PC-9 (cell line): ENCODE results near the gene TMPRSS5. TPM values are rescaled to one million over a fixed set of nuclear protein-coding genes. Genes with fewer than 3 reads are reported as not detected.

Experiments used
- BruUV-seq: library from RNA; stranded (reverse); fragments of 400-500 nt; replicated peaks from 2 replicates; lab custom pipeline; 2021; lab: Mats Ljungman, UMichigan
- CTCF ChIA-PET: fragments of 300-600 bp; sonication (Branson Sonifier 250); formaldehyde crosslinking; loops from one replicate; lab custom pipeline; 2022; ENCODE audit warnings: antibody characterized with exemption; lab: Charles Lee
- POLR2A ChIA-PET: fragments of 300-600 bp; sonication (Branson Sonifier 250); formaldehyde crosslinking; loops from one replicate; lab custom pipeline; 2022; ENCODE audit warnings: antibody characterized with exemption; ENCODE audit not compliant: unreplicated experiment; lab: Charles Lee
- DNase-seq, 2 experiments: peaks; one replicate each; pipeline versions ENCODE4 v3.0.0 to v3.0.0-alpha.2; 2015 to 2022; ENCODE audit warnings: mixed read lengths in 1 of 2
- H2AFZ ChIP-seq: fragments of 200-600 bp; sonication (generic); 2 replicates; pipeline ENCODE4 v1.8.1; 2017; ENCODE audit warnings: antibody characterized with exemption
- H3F3A ChIP-seq: fragments of 200-600 bp; sonication (generic); 2 replicates; pipeline ENCODE4 v1.8.1; 2017; ENCODE audit warnings: antibody characterized with exemption, mild to moderate bottlenecking, low read depth; ENCODE audit not compliant: insufficient read depth
- H3K27ac ChIP-seq: fragments of 200-600 bp; sonication (generic); 2 replicates; pipeline ENCODE4 v1.6.1; 2016; ENCODE audit warnings: mixed run types
- H3K27me3 ChIP-seq: fragments of 200-600 bp; sonication (generic); 2 replicates; pipeline ENCODE4 v1.6.1; 2016; ENCODE audit warnings: low read depth, mixed run types; ENCODE audit not compliant: insufficient read depth
- H3K36me3 ChIP-seq: fragments of 200-600 bp; sonication (generic); 2 replicates; pipeline ENCODE4 v1.6.1; 2016; ENCODE audit warnings: low read depth, mixed run types
- H3K4me1 ChIP-seq: fragments of 200-600 bp; sonication (generic); replicated peaks from 2 replicates; pipeline ENCODE4 v1.6.1; 2016; ENCODE audit warnings: mixed run types; ENCODE audit not compliant: insufficient read depth
- H3K4me2 ChIP-seq: fragments of 200-600 bp; sonication (generic); 2 replicates; pipeline ENCODE4 v1.6.1; 2017; ENCODE audit warnings: mixed run types
- H3K4me3 ChIP-seq: fragments of 200-600 bp; sonication (generic); 2 replicates; pipeline ENCODE4 v1.6.1; 2016; ENCODE audit warnings: mixed run types
- H3K79me2 ChIP-seq: fragments of 200-600 bp; sonication (generic); 2 replicates; pipeline ENCODE4 v1.6.1; 2017; ENCODE audit warnings: low read depth, mixed run types
- H3K9me2 ChIP-seq: fragments of 200-600 bp; sonication (generic); 2 replicates; pipeline ENCODE4 v1.8.1; 2017; ENCODE audit warnings: mild to moderate bottlenecking; ENCODE audit not compliant: insufficient read depth
- H3K9me3 ChIP-seq: fragments of 200-600 bp; sonication (generic); 2 replicates; pipeline ENCODE4 v1.8.1; 2016; ENCODE audit warnings: low read depth; ENCODE audit not compliant: insufficient read depth
- H4K20me1 ChIP-seq: fragments of 200-600 bp; sonication (generic); 2 replicates; pipeline ENCODE4 v1.8.1; 2017; ENCODE audit not compliant: insufficient read depth
- EZH2 ChIP-seq: fragments of 200-600 bp; sonication (generic); IDR thresholded peaks from 2 replicates; pipeline ENCODE4 v1.8.0; 2017; ENCODE audit warnings: antibody characterized with exemption, low read depth
- intact Hi-C: fragments of 100-400 bp; cut with micrococcal nuclease; formaldehyde crosslinking; loops from one replicate; pipeline ENCODE4 v1.10.0; 2022; ENCODE audit not compliant: unreplicated experiment
- total RNA-seq: library from RNA; stranded (reverse); gene quantifications from 2 replicates; pipeline ENCODE4 v1.2.3, GENCODE V29; 2021
- TF ChIP-seq, protein P1 (sequence below): fragments of 200-600 bp; sonication (generic); conservative IDR thresholded peaks from 2 replicates; pipeline ENCODE4 v1.6.1; 2017; ENCODE audit warnings: mixed run types, antibody characterized with exemption, mild to moderate bottlenecking, moderate library complexity

Gene TMPRSS5
- total RNA-seq, 1 experiment from 2014 or later = 0.83 TPM

DNA sequence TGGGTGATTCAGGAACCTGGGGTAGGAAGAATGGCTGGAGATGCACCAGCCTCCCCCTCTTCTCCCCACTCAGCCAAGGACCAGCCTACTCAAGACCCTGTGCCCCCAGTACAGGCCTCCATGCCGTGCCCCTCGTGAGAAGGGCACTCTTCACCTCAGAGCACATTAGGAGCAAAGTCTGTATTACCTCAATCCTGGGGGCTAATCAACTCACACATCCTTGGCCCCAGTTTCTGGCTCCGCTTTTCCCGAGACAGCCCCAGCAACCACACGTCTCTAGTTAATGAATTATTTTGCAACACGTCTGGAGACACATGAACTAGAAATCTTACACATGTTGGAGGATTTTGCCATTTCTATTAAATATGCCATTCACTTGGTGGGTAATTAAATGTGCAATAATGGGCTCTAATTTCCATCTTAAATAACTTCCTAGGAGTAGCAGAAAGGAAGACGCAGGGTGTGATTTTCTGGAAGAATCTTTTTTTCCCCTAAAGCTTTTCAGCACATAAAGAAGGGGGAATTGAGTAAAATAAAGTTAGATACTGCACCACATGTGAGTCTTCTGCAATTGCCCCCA lies 63.0 kb downstream of the TMPRSS5 start:
- CTCF ChIA-PET = no interaction called here

DNA sequence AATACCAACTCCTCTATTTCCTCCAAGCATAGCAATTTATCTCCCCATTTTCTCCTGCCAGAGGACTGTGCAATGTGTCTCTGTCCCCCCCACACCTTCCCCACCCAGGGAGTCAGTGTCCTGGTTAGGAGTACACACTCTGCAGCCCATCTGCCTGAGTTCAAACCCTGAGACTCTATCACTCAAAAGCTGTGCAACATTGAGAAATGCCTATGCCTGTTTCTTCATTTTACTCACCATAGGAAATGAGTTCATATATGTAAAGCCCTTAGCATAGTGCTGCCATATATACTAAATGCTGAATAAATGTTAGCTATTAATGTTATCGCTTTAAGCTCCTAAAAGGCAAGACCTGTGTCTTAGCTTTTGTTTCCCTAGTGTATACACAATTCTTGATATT lies 64.0 kb downstream of the TMPRSS5 start:
- DNase-seq = no peak
- no peak overlapping the region for H3K4me3 ChIP-seq
- H3K9me2 ChIP-seq = no peaks in the 10 kb centered on the region
- H3K27me3 ChIP-seq = peaks cover 92% of the 10 kb centered on the region
- ChIA-PET POLR2A (interaction anchor here (0.7 kb wide), 1 partner anchor 351 kb away, joined by 3 read pairs; no protein-coding TSS in a partner anchor), CTCF (no interaction called here)
- intact Hi-C loops = no loop called here
- H3K4me1 ChIP-seq = no peaks in the 10 kb centered on the region
- H4K20me1 ChIP-seq = no peaks in the 10 kb centered on the region
- H2AFZ ChIP-seq = no peak overlapping the region
- no TSS peak for BruUV-seq
- TF ChIP-seq, protein P1, sequence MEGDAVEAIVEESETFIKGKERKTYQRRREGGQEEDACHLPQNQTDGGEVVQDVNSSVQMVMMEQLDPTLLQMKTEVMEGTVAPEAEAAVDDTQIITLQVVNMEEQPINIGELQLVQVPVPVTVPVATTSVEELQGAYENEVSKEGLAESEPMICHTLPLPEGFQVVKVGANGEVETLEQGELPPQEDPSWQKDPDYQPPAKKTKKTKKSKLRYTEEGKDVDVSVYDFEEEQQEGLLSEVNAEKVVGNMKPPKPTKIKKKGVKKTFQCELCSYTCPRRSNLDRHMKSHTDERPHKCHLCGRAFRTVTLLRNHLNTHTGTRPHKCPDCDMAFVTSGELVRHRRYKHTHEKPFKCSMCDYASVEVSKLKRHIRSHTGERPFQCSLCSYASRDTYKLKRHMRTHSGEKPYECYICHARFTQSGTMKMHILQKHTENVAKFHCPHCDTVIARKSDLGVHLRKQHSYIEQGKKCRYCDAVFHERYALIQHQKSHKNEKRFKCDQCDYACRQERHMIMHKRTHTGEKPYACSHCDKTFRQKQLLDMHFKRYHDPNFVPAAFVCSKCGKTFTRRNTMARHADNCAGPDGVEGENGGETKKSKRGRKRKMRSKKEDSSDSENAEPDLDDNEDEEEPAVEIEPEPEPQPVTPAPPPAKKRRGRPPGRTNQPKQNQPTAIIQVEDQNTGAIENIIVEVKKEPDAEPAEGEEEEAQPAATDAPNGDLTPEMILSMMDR = no peak
- no peak for TF ChIP-seq EZH2
- H3K9me3 ChIP-seq = no peaks in the 10 kb centered on the region
- H3K79me2 ChIP-seq = no peaks in the 10 kb centered on the region
- H3F3A ChIP-seq = no peaks in the 10 kb centered on the region
- H3K27ac ChIP-seq = no peak overlapping the region
- H3K36me3 ChIP-seq = no peaks in the 10 kb centered on the region
- H3K4me2 ChIP-seq = no peak overlapping the region

More for the DNA sequence above, 63.0 kb downstream of the TMPRSS5 start:
- intact Hi-C loops = no loop called here
- POLR2A ChIA-PET = no interaction called here
- H3K27me3 ChIP-seq = peaks cover 93% of the 10 kb centered on the region
- TF ChIP-seq EZH2 = no peak
- TF ChIP-seq, protein P1 = no peak
- no peaks in the 10 kb centered on the region for H3K9me3 ChIP-seq
- no peaks in the 10 kb centered on the region for H3K9me2 ChIP-seq
- H3K27ac ChIP-seq = no peak overlapping the region
- no peak for DNase-seq
- H3K79me2 ChIP-seq = no peaks in the 10 kb centered on the region
- H3K4me1 ChIP-seq = no peaks in the 10 kb centered on the region
- H3K4me2 ChIP-seq = no peak overlapping the region
- no peak overlapping the region for H3K4me3 ChIP-seq
- H3K36me3 ChIP-seq = no peaks in the 10 kb centered on the region
- H4K20me1 ChIP-seq = no peaks in the 10 kb centered on the region
- H2AFZ ChIP-seq = no peak overlapping the region
- BruUV-seq = no TSS peak
- H3F3A ChIP-seq = no peaks in the 10 kb centered on the region

DNA sequence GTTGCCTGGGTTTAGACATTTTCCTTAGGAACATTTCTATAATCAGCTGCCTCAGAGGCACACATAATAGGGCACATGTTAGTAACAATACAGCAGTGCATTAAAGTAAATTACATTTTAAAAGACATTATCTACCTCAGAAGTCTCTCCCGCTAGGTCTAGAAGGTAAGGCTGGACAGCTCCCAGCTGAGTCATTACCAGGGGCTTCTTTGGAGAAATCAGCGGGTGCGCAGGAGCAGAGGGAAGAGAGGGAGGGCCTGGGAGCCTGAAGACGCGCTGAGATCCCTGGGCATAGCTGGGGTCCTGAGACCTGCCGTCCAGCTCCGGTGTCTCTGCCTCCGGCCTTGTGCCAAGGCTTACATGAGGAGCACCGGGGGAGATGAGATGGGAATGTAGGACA lies 67.7 kb downstream of the TMPRSS5 start:
- Histone ChIP-seq H4K20me1 (no peaks in the 10 kb centered on the region), H3K27me3 (peaks cover 63% of the 10 kb centered on the region), H3K4me2 (no peak overlapping the region), H3K79me2 (no peaks in the 10 kb centered on the region), H3K4me3 (no peak overlapping the region), H3K9me3 (no peaks in the 10 kb centered on the region), H3K27ac (no peak overlapping the region), H3K4me1 (no peaks in the 10 kb centered on the region), H3F3A (no peaks in the 10 kb centered on the region), H3K36me3 (no peaks in the 10 kb centered on the region), H2AFZ (no peak overlapping the region), H3K9me2 (no peaks in the 10 kb centered on the region)
- no peak for TF ChIP-seq EZH2
- TF ChIP-seq, protein P1 = no peak
- no TSS peak for BruUV-seq
- intact Hi-C loops = no loop called here
- no peak for DNase-seq
- ChIA-PET POLR2A (no interaction called here), CTCF (no interaction called here)
